ENCODE data around the gene SCAF1. TPM values are rescaled to one million over a fixed set of nuclear protein-coding genes. Genes with fewer than 3 reads are reported as not detected.

The SCAF1 gene
- total RNA-seq, 1 donor from 2014 or later = 8.7 TPM

- Mint-ChIP-seq H3K27ac (no peak overlapping the region), H3K27me3 (ENCODE audit: insufficient read depth, low read depth) (peaks cover 6% of the 10 kb centered on the region), H3K9me3 (no peaks in the 10 kb centered on the region), H3K4me3 (no peak overlapping the region), H3K36me3 (peaks cover 19% of the 10 kb centered on the region), H3K4me1 (peaks cover 13% of the 10 kb centered on the region)
- Histone ChIP-seq H3K27me3 (no peaks in the 10 kb centered on the region), H3K4me3 (no peak overlapping the region), H3K79me2 (ENCODE audit: low read depth) (peaks cover 88% of the 10 kb centered on the region), H3K4me1 (peaks cover 6% of the 10 kb centered on the region), H3F3A (ENCODE audit: low read depth) (peaks cover 30% of the 10 kb centered on the region), H3K36me3 (no peaks in the 10 kb centered on the region), H4K20me1 (ENCODE audit: low read depth) (peaks cover 78% of the 10 kb centered on the region), H3K9ac (no peak overlapping the region), H3K4me2 (no peak overlapping the region), H3K9me3 (ENCODE audit: low read depth) (no peaks in the 10 kb centered on the region), H3K27ac (no peak overlapping the region), H2AFZ (replicated peaks) (no peak overlapping the region)
- TF ChIP-seq EZH2 (IDR thresholded peaks at IDR 0.05) = no peak
- TF ChIP-seq EZH2phosphoT487 (IDR thresholded peaks at IDR 0.05) = no peak
- no peak for TF ChIP-seq CTCF (IDR thresholded peaks at IDR 0.05)
- DNase-seq (ENCODE audit: low spot score) = no peak
These were observed 46.1 kb upstream of the SCAF1 start for GRCh38 chr19:49595819-49596404.

GRCh38 chr19:49596407-49596806, 45.6 kb upstream of the SCAF1 start:
- H3K4me1 Mint-ChIP-seq = peaks cover 13% of the 10 kb centered on the region
- Histone ChIP-seq H3K4me3 (no peak overlapping the region), H3K9me3 (ENCODE audit: low read depth) (no peaks in the 10 kb centered on the region), H4K20me1 (ENCODE audit: low read depth) (peaks cover 81% of the 10 kb centered on the region), H3F3A (ENCODE audit: low read depth) (peaks cover 25% of the 10 kb centered on the region), H3K27ac (no peak overlapping the region), H3K79me2 (ENCODE audit: low read depth) (peaks cover 91% of the 10 kb centered on the region), H3K27me3 (no peaks in the 10 kb centered on the region), H3K4me1 (peaks cover 6% of the 10 kb centered on the region), H3K36me3 (no peaks in the 10 kb centered on the region), H2AFZ (replicated peaks) (no peak overlapping the region), H3K4me2 (no peak overlapping the region), H3K9ac (no peak overlapping the region)
- no peak for TF ChIP-seq CTCF (IDR thresholded peaks at IDR 0.05)
- TF ChIP-seq EZH2phosphoT487 (IDR thresholded peaks at IDR 0.05) = no peak
- no peak for TF ChIP-seq EZH2 (IDR thresholded peaks at IDR 0.05)
- DNase-seq (ENCODE audit: low spot score) = no peak
- H3K4me3 Mint-ChIP-seq = no peak overlapping the region
- H3K27me3 Mint-ChIP-seq (ENCODE audit: insufficient read depth, low read depth) = peaks cover 9% of the 10 kb centered on the region
- H3K36me3 Mint-ChIP-seq = peaks cover 21% of the 10 kb centered on the region
- no peaks in the 10 kb centered on the region for H3K9me3 Mint-ChIP-seq
- H3K27ac Mint-ChIP-seq = no peak overlapping the region

GRCh38 chr19:49596954-49597702, 44.9 kb upstream of the SCAF1 start:
- Mint-ChIP-seq H3K36me3 (peaks cover 26% of the 10 kb centered on the region), H3K4me3 (no peak overlapping the region), H3K9me3 (no peaks in the 10 kb centered on the region), H3K27ac (no peak overlapping the region), H3K4me1 (peaks cover 13% of the 10 kb centered on the region), H3K27me3 (ENCODE audit: insufficient read depth, low read depth) (peaks cover 13% of the 10 kb centered on the region)
- Histone ChIP-seq H3K4me3 (no peak overlapping the region), H3K9ac (no peak overlapping the region), H3K27me3 (no peaks in the 10 kb centered on the region), H4K20me1 (ENCODE audit: low read depth) (peaks cover 86% of the 10 kb centered on the region), H3K4me1 (peaks cover 6% of the 10 kb centered on the region), H3F3A (ENCODE audit: low read depth) (peaks cover 18% of the 10 kb centered on the region), H3K79me2 (ENCODE audit: low read depth) (peaks cover 92% of the 10 kb centered on the region), H3K27ac (no peak overlapping the region), H3K4me2 (no peak overlapping the region), H2AFZ (replicated peaks) (no peak overlapping the region), H3K36me3 (no peaks in the 10 kb centered on the region), H3K9me3 (ENCODE audit: low read depth) (no peaks in the 10 kb centered on the region)
- no peak for DNase-seq (ENCODE audit: low spot score)
- no peak for TF ChIP-seq CTCF (IDR thresholded peaks at IDR 0.05)
- no peak for TF ChIP-seq EZH2phosphoT487 (IDR thresholded peaks at IDR 0.05)
- TF ChIP-seq EZH2 (IDR thresholded peaks at IDR 0.05) = no peak

All from neural progenitor cell (in vitro differentiated cells).